UCSD-AML1 (cell line): ENCODE measurements around the gene SLCO2A1.

ENCODE experiments used
- DNase-seq: peaks from one replicate; lab custom pipeline; 2025; ENCODE audit not compliant: unreplicated experiment; lab: John Stamatoyannopoulos, UW

Gene SLCO2A1

DNA sequence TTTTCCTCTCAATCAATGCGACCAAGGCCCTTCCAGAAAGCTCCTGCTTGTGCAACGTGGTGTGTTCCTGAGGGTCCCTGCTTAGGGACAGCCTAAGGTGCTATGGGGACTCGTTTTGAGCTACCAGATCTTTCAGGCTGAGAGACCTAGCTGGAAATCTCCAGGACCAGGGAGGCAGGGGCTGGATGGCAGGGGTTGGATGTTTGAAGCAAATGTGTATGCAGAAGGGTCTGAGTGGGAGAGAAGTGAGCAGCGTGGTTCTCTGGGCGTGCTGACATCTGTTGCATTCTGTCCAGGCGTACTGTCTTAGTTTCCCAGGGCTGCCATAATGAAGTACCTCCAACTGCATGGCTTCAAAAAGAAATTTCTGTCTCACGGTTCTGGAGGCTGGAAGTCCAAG is 31.7 kb upstream of the SLCO2A1 start:
- DNase-seq: no peak

DNA sequence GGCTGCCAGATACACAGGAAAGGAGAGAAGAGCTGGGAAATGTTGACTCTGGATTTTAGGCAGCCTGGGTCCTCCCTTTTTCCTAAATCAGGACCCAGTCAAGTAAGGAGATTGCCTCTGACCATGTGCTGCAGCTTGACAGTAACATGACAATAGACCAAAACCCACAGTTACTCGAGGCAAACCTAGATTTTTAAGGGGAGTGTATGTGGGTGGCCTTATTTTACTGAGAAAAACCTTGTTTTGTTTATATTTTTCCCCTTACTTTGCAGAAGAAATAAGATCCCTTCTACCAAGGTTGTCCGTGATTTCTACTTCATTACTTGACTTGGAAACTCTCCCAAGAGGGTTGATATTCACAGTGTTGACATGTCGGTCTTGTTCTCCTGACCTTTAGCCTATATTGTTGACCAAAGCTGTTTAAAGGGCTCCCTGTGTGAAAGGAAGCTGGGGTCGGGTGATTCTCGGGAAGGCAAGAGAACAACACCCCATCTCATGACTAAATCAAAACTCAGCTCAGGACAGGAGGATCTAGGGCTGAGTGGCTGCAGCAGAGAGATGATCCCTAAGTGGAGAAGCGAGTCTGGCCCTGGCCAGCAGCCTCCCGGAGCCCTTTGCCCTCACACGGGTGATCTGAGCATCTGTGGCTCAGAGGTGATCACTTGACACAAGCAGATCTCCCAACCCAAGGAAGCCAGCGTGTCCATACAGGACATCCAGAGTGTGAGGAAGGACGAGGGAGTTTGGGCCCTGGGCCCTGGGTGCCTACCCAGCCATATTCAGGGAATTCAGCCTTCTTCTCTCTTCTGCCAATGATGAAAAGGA is 31.0 kb upstream of the SLCO2A1 start:
- no peak for DNase-seq

DNA sequence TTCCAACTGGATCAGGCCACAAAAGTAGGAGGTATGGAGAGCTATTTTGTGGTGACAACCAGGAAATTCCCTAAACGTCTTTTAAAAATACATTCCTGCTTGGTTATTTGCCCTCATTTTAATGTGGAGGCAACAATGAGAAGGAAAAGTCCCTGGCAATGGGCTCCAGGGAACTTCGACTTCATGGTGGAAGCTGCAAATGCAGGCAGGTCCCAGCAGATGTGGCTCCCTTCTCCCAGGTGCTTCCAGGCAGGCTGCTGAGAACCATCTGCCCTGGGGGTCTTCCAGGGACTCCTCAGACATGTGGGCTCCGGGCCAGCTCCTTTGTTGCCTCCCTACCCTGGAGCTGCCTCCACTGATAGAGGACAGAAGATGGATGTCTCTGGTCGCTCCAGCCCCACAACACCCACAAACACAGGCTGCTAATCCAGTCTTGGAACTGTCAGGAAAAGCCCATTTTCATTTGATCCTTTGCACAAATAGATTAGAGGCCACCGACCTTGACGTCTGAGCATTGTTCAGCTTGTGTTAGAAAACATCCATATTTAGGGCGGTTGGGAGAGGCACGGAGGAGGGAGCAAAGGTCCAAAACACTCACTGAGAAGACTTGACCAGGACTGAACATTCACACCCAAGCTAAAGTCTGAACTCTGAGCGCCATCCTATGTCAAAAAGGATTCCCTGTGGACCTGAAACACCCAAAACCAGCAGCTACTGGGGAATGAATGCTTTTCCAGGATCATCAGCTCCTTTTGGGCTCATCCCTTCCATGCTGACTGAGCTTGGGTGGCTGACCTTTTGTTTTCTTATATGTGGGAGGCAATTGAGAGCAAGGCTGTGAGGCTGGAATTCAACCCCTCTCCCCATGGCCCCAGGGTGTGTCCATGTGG is 30.2 kb upstream of the SLCO2A1 start:
- no peak for DNase-seq

DNA sequence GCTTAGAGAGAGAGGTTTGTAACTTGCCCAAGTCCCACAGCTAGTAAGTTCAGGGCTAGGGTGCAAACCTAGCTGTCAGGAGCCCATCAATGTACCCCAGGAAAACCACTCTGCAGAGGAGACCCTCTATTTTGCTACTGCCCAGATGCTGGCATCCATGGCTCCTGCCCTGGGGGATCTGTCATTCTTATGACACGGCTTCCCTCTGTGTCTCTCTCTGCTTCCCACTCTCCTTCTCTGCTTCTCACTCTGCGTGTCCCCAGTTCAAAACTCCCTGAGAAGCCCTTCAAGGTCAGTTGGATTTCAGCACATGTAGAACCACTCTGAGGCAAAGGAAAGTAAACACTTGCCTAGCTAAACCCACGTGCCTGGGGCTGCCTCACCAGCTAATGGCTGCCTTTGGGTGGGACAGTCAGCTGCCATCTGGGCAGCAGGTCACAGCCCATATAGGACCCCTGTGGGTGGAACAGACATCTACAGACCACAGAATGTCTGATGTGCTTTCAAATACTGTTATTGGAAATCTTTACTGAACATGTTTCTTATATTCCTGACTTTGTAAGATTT is 29.4 kb upstream of the SLCO2A1 start:
- DNase-seq: no peak

DNA sequence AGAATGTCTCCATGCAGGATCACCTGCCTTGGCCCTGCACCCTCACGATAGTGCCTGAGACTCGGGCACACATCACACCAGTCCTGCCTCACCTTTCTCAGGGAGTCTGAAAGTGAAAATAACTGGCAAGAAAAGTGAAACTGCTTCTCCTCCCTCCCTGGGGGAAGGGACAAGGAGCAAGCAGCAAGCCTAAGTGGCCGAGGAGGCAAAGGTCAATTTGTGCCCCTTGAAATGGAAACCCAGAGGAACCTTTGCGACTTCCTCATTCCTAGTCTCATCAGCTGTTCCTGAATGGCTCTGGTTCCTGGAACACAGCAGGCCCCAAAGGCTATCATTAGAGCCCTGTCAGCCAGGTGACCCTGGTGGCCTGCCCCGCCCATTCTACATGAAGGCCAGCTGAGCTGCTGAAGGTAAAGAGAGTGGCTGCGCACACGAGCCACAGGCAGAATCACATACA is 28.0 kb upstream of the SLCO2A1 start:
- DNase-seq: no peak

DNA sequence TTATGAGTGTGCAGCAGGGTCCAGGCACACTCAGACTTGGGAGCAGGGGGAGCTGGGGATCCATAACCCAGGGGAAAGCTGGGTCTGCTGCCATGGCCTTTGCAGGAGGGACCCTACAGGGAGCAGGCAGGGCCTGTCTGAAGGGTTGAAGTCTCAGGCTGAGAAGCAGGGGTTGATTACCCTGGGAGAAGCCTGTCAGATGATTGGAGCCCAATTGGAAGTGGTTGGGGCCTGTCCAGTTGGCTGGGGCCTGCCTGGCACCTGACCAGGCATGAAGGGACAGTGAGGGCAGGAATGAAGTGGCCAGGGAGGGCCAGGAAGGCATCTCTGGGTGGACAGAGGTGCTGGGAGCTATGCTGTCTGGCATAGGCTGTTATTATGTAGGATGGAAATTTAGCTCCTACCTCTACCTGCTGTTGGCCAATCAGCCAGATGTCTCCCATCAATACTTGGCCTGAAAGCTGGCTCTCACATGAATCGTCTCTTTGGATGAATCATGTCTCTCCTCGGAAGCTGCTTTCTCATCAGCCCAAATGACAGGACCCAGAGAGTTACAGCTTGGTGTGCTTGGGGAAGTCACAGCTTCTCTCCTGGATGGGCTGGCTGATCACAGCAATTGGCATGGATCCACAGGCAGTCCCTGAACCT is 27.4 kb upstream of the SLCO2A1 start:
- DNase-seq: no peak

DNA sequence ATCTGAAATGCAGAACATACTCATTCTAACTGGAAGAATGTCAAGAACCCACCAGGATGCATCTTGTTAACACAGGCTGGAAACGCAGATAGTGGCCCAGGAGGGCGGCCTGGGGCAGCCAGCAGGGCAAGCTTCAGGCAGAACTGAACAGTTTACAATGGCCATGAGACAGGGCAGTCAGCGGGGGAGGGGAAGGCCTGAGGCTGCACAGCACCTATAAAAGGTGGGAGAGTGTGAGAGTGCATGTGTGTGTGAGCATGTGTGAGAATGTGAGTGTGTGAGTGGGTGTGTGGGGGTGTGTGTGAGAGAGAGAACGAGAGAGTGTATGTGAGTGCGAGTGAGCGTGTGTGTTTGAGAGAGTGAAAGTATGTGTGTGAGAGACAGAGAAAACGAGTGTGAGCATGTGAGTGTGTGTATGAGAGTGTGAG is 26.8 kb upstream of the SLCO2A1 start:
- DNase-seq: no peak

DNA sequence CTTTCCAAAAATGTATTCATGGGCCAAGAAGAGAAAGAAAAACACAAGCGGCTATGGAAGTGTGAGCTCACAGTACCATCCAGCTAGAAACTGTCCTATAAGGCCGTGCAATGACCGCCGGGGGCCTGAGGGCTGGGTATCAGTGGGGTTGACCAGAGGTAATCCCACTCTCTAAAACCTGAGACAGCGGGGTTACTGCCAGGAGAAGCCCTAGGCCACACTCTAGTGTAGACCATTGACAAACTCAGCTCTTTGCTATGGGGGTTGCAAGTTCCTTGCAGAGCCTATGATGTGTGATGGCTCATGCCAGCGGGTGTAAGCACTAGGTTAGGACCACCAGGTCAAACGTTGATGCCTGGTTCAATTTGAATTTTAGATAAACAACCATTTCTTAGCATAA is 25.9 kb upstream of the SLCO2A1 start:
- DNase-seq: no peak

DNA sequence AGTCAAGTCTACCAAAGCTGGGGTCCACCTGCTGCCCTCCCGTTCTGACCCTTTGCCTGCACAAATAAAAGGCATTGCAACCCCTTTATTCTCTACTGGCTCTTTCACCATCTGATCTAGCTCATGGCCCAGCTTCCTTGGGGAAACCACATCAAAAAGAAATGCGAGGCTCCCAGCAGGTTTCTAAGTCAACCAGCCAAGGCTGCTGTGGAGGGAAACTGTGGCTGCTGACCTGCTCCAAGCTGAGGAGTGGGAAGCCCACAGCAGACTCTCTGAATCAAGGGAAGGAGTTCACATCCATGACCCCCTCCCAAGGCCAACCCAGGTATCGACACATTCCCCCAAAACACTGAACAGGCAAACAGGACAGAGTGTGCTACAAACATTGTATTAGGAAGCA is 25.2 kb upstream of the SLCO2A1 start:
- DNase-seq: no peak

DNA sequence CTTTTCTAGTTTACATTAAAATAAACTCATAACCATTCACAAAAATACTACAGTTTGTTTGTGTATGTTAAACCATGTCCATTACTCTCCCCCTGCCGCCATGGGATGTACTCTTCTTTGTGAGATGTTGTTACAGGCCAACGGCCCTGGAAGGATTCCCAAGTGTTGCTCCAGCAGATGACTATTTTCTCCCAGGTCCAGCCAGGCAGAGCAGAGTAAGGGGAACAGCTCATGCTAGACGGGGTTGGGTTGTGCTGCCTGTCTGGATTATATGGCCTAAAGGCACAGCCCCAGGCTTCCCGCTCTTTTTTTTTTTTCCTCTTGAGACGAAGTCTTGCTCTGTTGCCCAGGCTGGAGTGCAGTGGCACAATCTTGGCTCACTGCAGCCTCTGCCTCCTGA is 24.5 kb upstream of the SLCO2A1 start:
- DNase-seq: no peak

DNA sequence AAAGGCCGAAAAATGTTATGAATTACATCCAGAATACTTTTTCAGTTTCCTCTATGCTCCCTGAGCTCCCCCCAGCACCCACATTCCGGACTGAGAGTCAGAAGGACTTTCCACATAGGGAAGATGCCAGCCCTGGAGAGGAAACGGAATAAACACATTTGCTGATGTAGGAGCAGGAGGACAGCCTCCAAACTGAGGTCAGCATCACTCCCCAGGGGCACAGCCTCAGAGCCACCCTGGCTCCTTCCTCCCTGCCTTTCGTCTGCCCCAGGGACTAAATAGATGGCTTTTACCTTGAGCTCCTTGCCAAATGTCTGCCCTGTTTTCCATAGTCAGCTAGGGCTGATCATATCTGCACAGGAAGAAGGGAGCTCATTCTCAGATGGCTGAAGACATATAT is 22.6 kb upstream of the SLCO2A1 start:
- DNase-seq: no peak

DNA sequence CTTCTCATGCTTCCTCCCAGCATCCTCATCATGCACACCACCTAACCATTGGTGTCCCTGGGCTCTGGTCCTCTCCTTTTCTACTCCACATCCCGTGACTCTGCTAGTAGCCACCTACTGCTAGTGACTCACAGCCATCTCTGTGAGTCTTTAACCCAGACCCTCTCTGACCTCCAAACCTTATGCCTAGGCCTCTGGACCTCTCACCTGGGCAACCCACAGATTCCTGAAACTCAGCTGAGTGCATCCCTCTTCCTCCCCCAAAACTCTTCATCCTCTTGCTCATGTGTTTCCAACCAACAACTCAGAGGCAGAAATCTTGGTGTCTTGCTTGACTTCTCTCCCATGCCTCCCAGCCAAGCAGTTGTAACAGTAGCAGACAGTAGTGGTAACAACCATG is 20.0 kb upstream of the SLCO2A1 start:
- DNase-seq: no peak

DNA sequence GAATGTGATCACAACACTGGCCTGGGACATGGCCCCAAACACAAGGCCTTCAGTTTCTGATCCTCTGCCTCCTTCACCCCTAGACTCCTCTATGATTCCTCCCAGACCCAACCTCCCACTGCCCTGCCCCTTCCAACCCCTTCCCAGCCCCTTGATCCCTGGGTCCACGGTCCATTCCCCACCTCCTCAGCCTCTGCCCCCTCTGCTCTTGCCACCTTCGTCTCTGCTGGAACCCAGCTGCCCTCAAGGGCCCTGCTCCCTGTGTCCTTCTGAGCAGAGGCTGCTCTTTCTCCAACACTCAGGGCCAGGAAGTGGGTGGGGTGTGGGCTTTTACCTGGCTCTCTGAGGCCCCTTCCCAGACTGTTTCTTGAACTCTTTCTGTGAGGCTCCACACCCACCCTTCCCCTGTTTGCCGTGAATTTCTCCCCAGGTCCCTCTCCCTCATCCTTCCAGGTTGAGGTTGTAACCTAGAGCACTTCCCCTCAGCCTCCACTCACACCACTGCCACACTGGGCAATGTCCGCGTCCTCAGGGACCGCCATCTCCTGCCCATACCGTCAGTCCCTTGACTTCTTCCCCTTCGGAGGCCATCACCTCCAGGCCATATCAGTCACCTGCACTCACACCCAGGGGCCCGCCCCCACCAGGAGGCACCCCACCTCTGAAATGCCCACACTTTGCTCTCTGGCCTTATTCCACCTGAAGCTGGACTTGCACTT is 18.7 kb upstream of the SLCO2A1 start:
- DNase-seq: no peak

DNA sequence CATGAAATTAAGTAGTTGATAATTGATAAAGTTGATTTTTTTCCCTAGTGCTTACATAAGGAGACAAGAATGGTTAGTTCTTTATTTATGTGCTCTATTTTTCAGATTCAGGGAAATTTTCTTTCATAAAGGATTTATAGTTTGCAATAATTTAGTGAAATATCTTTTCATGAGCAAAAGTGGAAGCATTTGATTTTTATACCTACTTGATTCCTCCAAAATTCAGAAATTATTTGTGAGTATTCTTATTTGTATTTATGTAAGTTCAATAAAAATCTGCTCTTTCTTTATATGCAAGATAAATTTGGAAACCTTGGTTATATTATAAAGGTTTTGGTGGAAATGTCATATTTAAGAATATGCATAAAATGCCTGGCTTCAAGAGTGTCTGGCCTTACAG is 14.7 kb upstream of the SLCO2A1 start:
- DNase-seq: no peak

DNA sequence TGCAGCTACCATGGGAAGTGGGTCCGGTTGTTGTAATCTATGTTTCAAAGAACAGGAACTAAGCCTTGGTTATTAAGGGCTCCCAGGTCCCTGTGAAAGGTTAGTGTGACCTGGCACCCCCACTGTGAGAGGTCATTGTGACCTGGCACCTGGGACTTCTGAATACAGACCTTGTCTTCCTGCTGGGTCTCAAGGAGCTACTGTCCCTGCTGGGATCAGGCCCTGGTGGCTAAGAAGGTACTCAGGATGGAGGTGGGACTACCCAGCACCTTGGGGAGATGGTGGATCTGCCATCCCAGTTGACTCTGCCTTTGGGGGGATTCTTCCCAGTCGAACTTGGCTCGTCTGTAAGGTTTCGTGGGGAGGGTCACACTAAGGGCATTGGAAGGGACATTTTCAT is 10.3 kb upstream of the SLCO2A1 start:
- no peak for DNase-seq

DNA sequence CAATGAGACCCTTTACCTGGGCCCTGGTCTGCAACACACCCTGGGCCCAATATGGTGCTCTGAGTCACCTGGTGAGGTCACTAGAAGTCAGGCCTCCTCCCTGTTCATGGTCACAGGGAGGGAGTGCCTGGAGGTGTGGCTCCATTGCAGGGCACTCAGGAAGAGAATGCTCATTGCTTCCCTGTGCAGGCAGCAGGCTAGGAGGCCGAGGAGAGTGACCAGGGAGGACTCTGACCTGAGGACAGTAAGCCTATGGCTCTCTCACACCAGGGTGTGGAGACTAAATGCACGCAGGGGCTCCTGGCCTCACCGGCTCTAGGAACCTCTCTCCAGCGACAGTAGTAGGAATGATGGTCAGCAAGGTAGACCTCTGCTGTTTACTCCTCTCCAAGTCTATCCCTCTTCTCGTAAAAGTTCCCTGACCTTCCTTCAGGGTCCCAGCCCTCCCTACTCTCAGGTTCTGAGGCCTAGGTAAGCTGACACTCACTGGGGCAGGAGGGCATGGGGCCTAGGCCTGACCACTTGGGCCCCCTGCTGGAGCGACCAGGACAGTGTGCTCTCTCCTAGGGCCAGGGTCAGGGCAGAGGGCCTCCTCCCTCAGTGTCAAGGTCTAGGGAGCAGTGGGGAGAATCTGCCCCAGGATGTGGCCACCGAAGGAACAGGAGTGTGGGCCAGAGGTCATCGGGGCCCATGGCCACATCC is 9.6 kb upstream of the SLCO2A1 start:
- peak; percentile 60 for DNase-seq

DNA sequence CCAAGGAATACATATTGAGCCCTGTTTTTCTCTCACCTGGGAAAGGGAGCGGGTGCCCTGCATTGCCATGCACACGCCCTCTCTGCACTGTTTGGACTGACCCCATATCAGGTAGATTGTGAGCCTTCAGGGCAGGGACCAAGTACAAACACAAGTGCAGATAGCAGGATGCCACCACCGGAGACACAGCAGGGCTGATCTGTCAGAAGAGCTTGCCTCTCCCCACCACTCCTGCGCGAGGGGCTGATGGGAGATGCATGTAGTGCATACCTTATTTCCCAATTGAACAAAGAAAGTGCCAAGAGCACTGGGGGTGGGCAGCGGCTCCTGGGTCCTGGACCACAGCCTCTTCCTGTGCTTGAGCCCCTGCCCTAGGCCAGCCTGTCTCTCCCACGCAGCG is 9.0 kb upstream of the SLCO2A1 start:
- DNase-seq: no peak

DNA sequence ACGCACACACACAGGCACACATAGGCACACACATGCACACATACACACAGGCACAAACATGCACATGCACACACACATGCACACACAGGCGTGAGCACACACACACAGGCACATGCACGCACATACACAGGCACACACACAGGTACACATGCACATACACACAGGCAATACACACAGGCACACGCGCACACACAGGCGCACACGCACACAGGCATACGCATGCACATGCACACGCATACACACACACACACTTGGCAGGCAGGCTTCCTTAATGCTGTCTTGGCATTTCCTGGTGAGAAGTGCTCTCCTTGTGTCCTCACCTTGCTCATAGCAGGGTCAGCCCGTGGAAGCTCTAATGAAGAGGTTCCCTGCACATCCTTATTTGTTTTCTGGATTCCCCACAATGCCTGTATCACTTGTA is 8.4 kb upstream of the SLCO2A1 start:
- DNase-seq: no peak

DNA sequence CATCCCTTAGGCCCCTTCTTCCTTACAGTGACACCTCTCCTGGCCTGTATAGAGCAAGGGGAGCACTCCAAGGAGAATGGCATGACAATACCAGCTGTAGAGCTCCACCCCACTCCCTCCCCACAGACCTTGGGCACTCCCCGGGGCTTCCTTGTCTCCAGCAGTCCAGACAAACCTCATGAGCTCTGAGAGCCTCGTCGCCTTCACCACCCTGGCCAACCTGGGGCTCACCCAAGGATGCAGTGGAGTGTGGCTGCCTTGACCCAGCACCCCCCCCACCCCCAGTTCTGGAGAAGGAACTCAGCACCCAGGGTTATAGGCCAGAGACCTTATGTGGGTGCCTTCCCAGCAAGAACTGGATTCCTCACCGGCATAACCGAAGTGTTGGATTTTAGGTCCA is 7.4 kb upstream of the SLCO2A1 start:
- DNase-seq: no peak

DNA sequence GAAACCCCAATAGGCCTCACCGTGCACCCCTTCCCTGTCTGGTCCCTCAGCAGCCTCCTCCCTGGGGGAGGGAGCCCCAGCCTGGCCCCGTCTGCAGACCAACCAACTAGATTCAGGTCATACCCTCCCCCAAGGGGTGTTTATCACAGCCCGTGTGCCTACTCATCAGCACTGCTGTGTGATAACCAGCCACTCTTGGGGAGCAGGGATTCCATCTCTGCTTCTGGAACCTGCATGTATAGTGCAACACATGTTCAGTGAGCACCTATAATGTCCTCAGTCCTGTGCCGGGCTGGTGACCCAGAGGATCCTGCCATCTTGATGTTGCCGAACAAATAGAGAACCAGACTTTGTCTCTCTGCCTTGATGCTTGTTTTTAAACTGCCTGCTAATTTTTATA is 6.6 kb upstream of the SLCO2A1 start:
- no peak for DNase-seq
